PC-3 (cell line): ENCODE data around the gene STX18. TPM values are rescaled to one million over a fixed set of nuclear protein-coding genes. Genes with fewer than 3 reads are reported as not detected.

Experiments
- ATAC-seq: fragments of 200-7000 bp; cut with Tn5 transposase; 2 replicates; pipeline ENCODE4 v1.9.1; 2020; ENCODE audit warnings: mild to moderate bottlenecking, moderate library complexity
- BruUV-seq: library from RNA; stranded (reverse); fragments of 400-500 nt; replicated peaks from 2 replicates; lab custom pipeline; 2021; lab: Mats Ljungman, UMichigan
- CTCF ChIA-PET: fragments of 300-600 bp; sonication (Branson Sonifier 250); formaldehyde crosslinking; loops from one replicate; lab custom pipeline; 2022; ENCODE audit warnings: antibody characterized with exemption; lab: Charles Lee
- POLR2A ChIA-PET: fragments of 300-600 bp; sonication (Branson Sonifier 250); formaldehyde crosslinking; loops from one replicate; lab custom pipeline; 2022; ENCODE audit warnings: antibody characterized with exemption; ENCODE audit not compliant: unreplicated experiment; lab: Charles Lee
- DNase-seq: peaks from one replicate; pipeline ENCODE4 v3.0.0-alpha.2; 2015
- H2AFZ ChIP-seq: fragments of 300-600 bp; sonication (generic); 2 replicates; pipeline ENCODE4 v1.6.0; 2016; ENCODE audit warnings: antibody characterized with exemption, low read length
- H3F3A ChIP-seq: fragments of 300-600 bp; sonication (generic); one replicate; pipeline ENCODE4 v1.6.0; 2017; ENCODE audit warnings: antibody characterized with exemption, low read length, control low read depth, mild to moderate bottlenecking; ENCODE audit not compliant: unreplicated experiment
- H3K27ac ChIP-seq: fragments of 300-600 bp; sonication (generic); 2 replicates; pipeline ENCODE4 v1.5.1; 2016; ENCODE audit warnings: mild to moderate bottlenecking, low read length
- H3K27me3 ChIP-seq: fragments of 300-600 bp; sonication (generic); 2 replicates; pipeline ENCODE4 v1.6.1; 2016; ENCODE audit warnings: low read length, mixed read lengths
- H3K36me3 ChIP-seq: fragments of 300-600 bp; sonication (generic); 2 replicates; pipeline ENCODE4 v1.6.1; 2016; ENCODE audit warnings: low read depth, mixed run types, low read length, mixed read lengths
- H3K4me1 ChIP-seq: fragments of 300-600 bp; sonication (generic); 2 replicates; pipeline ENCODE4 v1.5.1; 2016; ENCODE audit warnings: low read length; ENCODE audit not compliant: insufficient read depth
- H3K4me2 ChIP-seq: fragments of 300-600 bp; sonication (generic); 2 replicates; pipeline ENCODE4 v1.6.0; 2016; ENCODE audit warnings: low read length
- H3K4me3 ChIP-seq: fragments of 300-600 bp; sonication (generic); 2 replicates; pipeline ENCODE4 v1.5.1; 2016; ENCODE audit warnings: mild to moderate bottlenecking, low read length, mixed read lengths
- H3K79me2 ChIP-seq: fragments of 300-600 bp; sonication (generic); 2 replicates; pipeline ENCODE4 v1.6.1; 2017; ENCODE audit warnings: low read length, mixed read lengths
- H3K9ac ChIP-seq: fragments of 300-600 bp; sonication (generic); 2 replicates; pipeline ENCODE4 v1.6.0; 2016; ENCODE audit warnings: mild to moderate bottlenecking, low read length
- H3K9me2 ChIP-seq: fragments of 300-600 bp; sonication (generic); replicated peaks from 2 replicates; pipeline ENCODE4 v1.6.1; 2016; ENCODE audit warnings: mixed run types, low read length, mixed read lengths
- H3K9me3 ChIP-seq: fragments of 300-600 bp; sonication (generic); 2 replicates; pipeline ENCODE4 v1.6.1; 2016; ENCODE audit warnings: low read length, mixed read lengths
- H4K20me1 ChIP-seq: fragments of 300-600 bp; sonication (generic); 2 replicates; pipeline ENCODE4 v1.6.1; 2016; ENCODE audit warnings: low read length, mixed read lengths
- CTCF ChIP-seq: fragments of 300-600 bp; sonication (generic); conservative IDR thresholded peaks from 2 replicates; pipeline ENCODE4 v1.5.1; 2017; ENCODE audit warnings: antibody characterized with exemption, low read depth, mild to moderate bottlenecking, low read length
- EZH2 ChIP-seq: fragments of 300-600 bp; sonication (generic); IDR thresholded peaks from one replicate; pipeline ENCODE4 v1.6.1; 2017; ENCODE audit warnings: antibody characterized with exemption, mild to moderate bottlenecking, low read length; ENCODE audit not compliant: unreplicated experiment
- EZH2phosphoT487 ChIP-seq: fragments of 300-600 bp; sonication (generic); IDR thresholded peaks from 2 replicates; pipeline ENCODE4 v1.6.1; 2018; ENCODE audit warnings: mild to moderate bottlenecking, antibody characterized with exemption, low read length, borderline replicate concordance
- intact Hi-C: fragments of 100-400 bp; cut with micrococcal nuclease; formaldehyde crosslinking; loops from 2 replicates; pipeline ENCODE4 v1.9.0; 2023
- total RNA-seq: library from RNA; depleted of rRNA; stranded (reverse); fragments of >200 nt; gene quantifications from 2 replicates; pipeline ENCODE4 v1.2.3, GENCODE V29; 2014

STX18 gene
- total RNA-seq, 1 experiment from 2014 or later = 25.0 TPM

- TF ChIP-seq EZH2 = no peak
- TF ChIP-seq EZH2phosphoT487 = no peak
- no peak for TF ChIP-seq CTCF
- Histone ChIP-seq H3K9ac (no peak overlapping the region), H3K27me3 (no peaks in the 10 kb centered on the region), H3K4me1 (no peaks in the 10 kb centered on the region), H3K79me2 (peaks cover 11% of the 10 kb centered on the region; the same call in 1 of the 2 replicates), H2AFZ (no peak overlapping the region), H3K9me3 (no peaks in the 10 kb centered on the region), H3K4me3 (no peak overlapping the region), H3K9me2 (no peaks in the 10 kb centered on the region), H3K27ac (no peak overlapping the region), H3F3A (no peaks in the 10 kb centered on the region), H4K20me1 (peaks cover 6% of the 10 kb centered on the region; the same call in 1 of the 2 replicates), H3K4me2 (no peak overlapping the region), H3K36me3 (no peaks in the 10 kb centered on the region)
- POLR2A ChIA-PET = no interaction called here
- DNase-seq = no peak
- intact Hi-C loops = no loop called here
- CTCF ChIA-PET = no interaction called here
- ATAC-seq = no peak
- BruUV-seq = no TSS peak
Observed at GRCh38 chr4:4502694-4503311, 39.0 kb downstream of the STX18 start.

GRCh38 chr4:4501679-4502078 lies 40.2 kb downstream of the STX18 start:
- Histone ChIP-seq H3F3A (no peaks in the 10 kb centered on the region), H3K79me2 (peaks cover 11% of the 10 kb centered on the region; the same call in 1 of the 2 replicates), H3K4me3 (no peak overlapping the region), H2AFZ (no peak overlapping the region), H3K27ac (no peak overlapping the region), H3K9me2 (no peaks in the 10 kb centered on the region), H3K9me3 (no peaks in the 10 kb centered on the region), H3K27me3 (no peaks in the 10 kb centered on the region), H3K9ac (no peak overlapping the region), H3K4me1 (no peaks in the 10 kb centered on the region), H4K20me1 (peaks cover 6% of the 10 kb centered on the region; the same call in 1 of the 2 replicates), H3K4me2 (no peak overlapping the region), H3K36me3 (no peaks in the 10 kb centered on the region)
- no peak for ATAC-seq
- ChIA-PET CTCF (no interaction called here), POLR2A (no interaction called here)
- intact Hi-C loops = no loop called here
- TF ChIP-seq EZH2phosphoT487 = no peak
- no peak for TF ChIP-seq EZH2
- TF ChIP-seq CTCF = no peak
- DNase-seq = no peak
- BruUV-seq = no TSS peak

- no TSS peak for BruUV-seq
- POLR2A ChIA-PET = no interaction called here
- no peak overlapping the region for H3K4me2 ChIP-seq
- no peak overlapping the region for H3K4me3 ChIP-seq
- H3K4me1 ChIP-seq = no peaks in the 10 kb centered on the region
- H3K36me3 ChIP-seq = no peaks in the 10 kb centered on the region
- H3K9ac ChIP-seq = no peak overlapping the region
- H3K9me3 ChIP-seq = no peaks in the 10 kb centered on the region
- CTCF ChIA-PET = no interaction called here
- H3K27me3 ChIP-seq = no peaks in the 10 kb centered on the region
- DNase-seq (no peak), ATAC-seq (no peak)
- peaks cover 6% of the 10 kb centered on the region; the same call in 1 of the 2 replicates for H4K20me1 ChIP-seq
- intact Hi-C loops = no loop called here
- H2AFZ ChIP-seq = no peak overlapping the region
- no peak for TF ChIP-seq EZH2phosphoT487
- TF ChIP-seq EZH2 = no peak
- TF ChIP-seq CTCF = no peak
- H3F3A ChIP-seq = no peaks in the 10 kb centered on the region
- no peak overlapping the region for H3K27ac ChIP-seq
- no peaks in the 10 kb centered on the region for H3K9me2 ChIP-seq
- H3K79me2 ChIP-seq = peaks cover 11% of the 10 kb centered on the region; the same call in 1 of the 2 replicates
Observed at GRCh38 chr4:4499438-4500123, 42.3 kb downstream of the STX18 start.
